Stimulated activated CD4-positive, alpha-beta T cell treated with anti-CD3 and anti-CD28 coated beads, Interleukin-2, amount 100 ng/mL, for 4 hours (primary cell): Measurements from ENCODE around the gene MAPK4.
"Not testable (repeated sequence)": the region's sequence is repeated elsewhere in the genome, so short reads cannot be mapped to it uniquely, and the experiment has no call there.

Experiments used
- DNase-seq: peaks from one replicate; pipeline ENCODE4 v3.0.0-alpha.2; 2020; ENCODE audit warnings: low read depth

MAPK4 gene

DNA sequence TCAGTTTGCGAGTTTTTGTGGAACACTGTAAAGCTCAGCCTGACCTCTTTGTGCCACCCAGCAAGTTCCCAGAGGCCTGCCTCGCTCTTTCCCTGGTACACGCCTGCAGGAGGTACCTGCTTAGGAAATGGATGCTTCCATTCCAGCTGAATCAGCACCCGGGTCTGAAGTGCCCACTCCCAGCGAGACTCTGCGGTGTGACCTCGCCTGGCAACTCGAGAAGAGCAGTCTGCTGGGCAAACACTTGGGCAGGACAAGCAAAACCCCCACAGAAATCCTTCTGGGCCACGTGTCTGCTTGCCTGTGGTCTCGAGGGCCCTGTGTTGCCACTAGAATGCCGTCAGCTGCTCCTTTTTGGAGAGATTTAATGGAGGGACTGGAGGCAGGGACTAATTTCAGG lies 127.6 kb downstream of the MAPK4 start:
- DNase-seq, result no peak

- DNase-seq, result no peak
Measured at GRCh38 chr18:50689578-50689977, 129.7 kb downstream of the MAPK4 start.

DNA sequence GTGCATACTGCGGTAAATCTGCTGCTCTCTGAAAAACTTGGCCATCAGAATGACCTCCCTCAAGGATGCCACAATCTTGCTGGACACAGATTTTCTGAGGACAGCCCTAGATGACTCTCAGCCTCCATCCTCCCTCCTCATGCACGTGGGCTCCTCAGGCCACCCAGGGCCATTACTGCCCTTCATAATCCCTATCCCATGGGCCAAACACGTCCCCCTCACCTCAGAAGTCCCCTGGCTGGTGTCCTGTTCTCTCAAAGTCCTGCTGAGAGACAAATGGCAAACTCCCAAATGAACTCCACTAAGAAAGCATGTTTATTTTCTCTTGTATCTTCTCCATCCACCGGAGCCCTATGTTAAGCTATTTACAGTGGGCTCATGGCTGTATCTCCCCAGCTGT lies 134.3 kb downstream of the MAPK4 start:
- DNase-seq, result no peak

DNA sequence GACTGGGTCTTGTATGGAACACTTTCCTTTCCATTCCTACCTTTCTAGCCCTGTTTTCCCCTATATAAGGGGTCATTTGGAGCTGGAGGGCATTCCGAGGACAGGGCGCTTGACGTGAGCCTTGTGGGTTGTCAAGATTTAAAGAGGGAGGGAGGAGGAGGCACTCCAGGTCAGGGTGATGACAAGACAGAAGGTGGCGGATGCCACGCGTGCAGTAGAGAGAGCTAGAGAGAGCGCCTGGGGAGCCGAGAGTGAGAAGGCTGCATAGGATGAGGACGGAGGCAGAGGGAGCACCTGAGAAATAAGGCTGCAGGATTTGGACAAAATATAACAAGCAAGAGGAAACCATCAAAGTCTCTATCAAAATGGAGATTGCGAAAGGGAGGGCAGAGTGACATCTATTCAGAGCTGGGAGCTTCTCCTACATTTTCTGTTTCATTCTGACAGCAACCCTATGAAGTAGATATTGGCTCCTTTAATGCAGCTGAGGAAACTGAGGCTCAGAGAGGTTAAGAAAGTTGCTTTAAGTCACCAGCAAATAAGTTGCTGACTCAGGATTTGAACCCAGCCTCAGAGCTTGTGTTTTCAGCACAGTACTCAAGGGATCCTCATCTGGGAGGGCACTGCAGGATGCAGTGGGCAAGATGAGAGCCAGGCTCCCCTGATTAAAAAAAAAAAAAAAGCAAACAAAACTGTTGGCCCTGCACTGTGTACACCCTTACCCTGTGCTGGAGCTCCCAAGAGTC lies 135.7 kb downstream of the MAPK4 start:
- no peak for DNase-seq

DNA sequence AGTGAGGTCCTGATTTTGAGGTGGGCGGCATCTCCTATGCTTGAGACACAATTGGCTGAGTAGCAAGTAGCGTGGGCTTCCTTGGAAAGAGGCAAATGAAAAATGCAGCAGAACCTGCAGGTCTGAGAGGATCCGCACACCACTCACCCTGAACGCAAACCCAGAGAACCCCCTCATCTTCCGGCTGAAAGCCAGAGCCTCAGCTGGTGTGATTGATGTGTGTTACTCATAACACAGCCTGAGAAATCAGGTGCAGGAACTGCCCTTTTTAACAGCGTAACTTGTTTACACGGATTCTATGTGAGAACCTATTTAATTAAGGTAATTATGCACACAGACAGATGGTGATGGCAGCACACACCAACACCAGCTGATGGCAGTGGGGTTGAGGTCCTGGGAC lies 136.5 kb downstream of the MAPK4 start:
- DNase-seq, result no peak

GRCh38 chr18:50696929-50697328 lies 137.0 kb downstream of the MAPK4 start:
- DNase-seq, result no peak

DNA sequence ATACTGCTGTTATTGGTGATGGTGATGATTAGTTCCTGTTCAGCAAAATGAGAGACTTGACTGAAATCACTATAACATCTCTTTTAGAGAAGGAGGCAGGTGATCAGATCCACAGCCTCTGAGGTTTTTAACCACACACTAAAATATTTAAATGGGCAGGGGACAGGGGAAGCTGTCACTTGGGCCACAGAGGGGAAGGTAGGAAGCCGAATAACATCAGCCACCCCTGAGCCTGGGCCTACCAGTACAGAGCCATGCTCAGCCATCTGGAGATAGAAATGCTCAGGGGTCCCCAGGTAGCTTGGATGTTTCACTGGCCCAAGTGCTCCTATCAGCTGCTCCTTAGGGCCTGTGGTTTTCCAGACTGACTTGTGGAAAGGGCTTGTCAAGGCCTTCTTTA lies 137.6 kb downstream of the MAPK4 start:
- no peak for DNase-seq

DNA sequence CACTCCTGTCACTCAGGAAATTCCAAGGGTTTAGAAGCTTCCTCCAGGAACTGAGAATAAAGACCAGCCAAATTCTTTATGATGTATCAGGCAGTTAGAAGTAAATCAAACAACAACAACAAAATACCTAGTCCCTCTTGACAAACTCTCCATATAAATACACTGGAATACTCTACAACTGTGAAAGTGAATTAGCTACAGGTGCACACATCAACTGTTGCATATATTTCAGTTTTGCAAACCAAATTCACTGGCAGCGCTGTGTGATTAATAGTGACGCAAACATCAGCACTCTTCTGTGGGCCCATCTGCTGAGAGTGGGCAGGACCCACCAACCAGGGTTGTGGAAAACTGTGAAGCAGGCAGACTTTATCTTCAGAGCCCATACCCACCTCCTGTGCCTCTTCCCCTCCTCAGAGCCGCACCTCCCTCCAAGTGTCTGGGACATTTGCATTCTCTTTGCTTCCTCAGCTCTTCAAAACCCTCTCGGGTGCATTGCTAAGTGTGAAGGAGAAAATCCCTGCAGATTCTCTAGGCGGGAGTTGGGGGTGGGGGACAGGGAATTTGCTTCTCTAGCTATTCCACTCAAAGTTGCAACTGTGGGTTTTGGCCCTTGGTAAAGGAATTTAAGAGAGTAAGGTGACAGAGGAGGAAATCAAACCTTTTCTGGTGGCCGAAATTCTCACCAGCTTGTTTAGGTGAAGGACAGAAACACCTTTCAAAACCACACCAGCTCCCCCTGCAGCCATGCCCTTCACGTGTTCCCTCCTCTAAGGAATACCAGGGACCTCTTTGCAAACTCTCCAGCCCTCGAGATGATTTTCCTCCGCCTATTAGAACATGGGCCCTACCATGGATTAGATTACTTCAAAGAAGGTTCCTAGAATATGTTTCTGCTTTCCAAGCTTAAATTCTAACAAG lies 140.6 kb downstream of the MAPK4 start:
- no peak for DNase-seq

DNA sequence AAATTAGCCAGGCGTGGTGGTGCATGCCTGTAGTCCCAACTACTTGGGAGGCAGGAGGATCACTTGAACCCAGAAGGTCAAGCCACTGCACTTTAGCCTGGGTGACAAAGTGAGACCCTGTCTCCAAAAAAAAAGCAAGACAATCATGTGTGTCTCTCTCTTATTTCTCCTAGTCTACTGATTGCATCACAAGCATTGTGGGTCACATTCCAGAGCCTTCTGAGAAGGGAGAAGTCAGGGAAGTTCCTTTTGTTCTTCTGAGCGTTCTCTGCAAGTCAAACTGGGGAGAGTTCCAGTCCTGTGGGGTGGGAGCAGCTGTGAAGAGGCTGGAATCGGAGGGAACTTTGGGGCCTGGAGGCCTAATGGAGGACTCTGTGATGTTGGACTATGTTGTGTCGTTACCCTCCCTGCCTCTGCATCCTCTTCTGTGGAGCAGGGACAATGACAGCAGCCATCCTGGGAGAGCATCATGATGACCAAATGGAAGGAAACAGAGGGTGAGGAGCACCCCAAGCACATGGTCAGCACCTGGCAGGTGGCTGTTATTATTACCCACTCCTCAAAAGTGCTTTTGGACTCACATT lies 144.6 kb downstream of the MAPK4 start:
- DNase-seq, result no peak

DNA sequence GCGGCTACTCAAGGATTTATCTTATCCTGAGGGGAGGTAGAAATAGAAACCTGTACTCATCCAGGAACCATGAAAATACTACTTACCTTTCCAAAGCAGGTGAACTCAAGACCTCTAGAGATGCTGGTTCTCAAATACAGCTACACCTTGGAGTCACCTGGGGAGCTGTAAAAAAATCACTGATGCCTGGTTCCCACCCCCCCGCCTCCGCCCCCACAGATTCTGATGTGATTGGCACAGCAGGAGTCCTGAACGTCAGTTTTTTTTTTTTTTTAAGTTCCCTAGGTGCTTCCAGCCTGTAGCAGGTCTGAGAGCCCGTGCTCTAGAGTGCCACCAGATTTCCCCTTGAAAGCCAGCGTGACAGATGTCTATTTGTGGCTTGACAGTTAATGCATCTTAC lies 146.3 kb downstream of the MAPK4 start:
- no peak for DNase-seq

- no peak for DNase-seq
Measured at GRCh38 chr18:50706651-50707050, 146.8 kb downstream of the MAPK4 start.

DNA sequence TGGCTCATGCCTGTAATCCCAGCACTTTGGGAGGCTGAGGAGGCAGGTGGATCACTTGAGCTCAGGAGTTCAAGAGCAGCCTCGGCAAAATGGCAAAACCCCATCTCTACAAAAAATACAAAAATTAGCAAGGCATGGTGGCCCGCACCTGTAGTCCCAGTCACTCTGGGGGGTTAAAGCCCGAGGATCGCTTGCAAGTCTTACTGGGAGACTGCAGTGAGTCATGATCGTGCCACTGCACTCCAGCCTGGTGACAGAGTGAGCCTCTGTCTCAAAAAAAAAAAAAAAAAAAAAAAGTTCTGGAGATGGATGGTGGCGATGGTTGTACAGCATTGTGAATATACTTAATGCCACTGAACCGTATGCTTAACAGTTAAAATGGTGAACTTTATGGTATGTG lies 147.4 kb downstream of the MAPK4 start:
- not testable (repeated sequence) for DNase-seq

DNA sequence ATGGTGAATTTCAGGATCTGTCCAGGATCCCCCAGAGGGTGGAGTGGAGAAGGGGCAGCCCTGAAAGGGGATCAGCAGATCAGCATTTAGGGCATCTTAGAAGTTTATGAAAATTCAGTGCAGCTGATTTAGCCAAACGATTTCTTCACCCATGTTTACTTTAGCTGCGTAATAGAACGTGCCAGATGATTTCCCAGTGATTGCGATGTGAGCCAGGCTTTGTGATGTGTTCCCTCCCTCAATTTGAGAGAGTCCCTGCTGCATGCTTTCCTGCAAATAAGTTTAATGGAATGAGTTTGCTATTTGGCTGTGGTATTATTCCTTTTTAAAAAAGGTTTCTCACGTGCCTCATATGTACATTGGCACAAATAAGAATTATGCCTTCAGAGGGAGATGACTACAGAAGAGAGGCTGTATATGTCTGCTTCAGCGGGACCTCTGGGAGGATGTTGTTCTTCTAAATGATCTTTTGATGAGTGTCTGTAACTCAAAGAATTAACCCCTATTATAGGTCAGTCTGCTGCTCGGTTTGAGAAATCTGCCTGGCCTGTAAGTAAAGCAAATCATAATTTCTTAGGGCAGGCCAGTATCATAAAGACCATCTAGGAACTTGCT lies 148.1 kb downstream of the MAPK4 start:
- DNase-seq, result no peak

DNA sequence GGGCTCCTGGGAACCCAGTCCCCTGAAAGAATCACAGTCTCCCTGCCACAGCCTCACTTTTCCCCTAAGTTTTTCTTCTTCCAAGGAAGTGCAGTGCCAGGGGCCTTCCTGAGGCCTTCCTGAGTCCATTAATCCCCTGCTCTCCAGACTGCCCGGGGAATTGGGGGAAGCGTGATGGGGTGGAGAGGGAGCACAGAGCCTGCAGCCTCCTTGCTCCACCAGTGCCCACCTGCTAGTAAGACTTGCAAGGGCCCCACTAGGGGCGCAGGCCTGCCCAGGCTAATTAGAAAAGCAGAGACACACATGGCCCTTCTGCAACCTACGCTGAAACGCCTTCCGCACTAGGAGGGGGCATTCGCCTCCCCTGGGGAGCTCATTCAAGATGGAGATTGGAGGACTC lies 149.3 kb downstream of the MAPK4 start:
- DNase-seq, result no peak

DNA sequence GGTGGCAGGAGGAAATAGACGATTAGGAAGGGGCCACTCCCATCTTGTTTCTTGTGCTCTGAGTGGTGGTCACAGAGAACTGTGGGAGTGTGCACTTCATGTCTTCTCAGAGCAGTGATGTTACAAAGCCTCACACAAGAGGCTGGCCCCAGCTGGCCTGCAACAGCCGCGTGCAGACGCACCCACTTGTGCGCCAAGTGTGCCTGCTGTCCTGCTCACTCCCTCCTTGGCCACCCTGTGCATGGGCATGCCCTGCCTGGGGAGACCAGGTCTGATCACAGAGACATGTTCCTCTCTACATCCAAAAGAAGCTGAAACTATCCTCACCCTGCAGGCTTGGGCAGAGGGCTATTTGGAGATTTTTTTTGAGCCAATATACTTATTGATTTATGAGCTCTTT lies 151.5 kb downstream of the MAPK4 start:
- DNase-seq, result no peak

GRCh38 chr18:50715919-50716318 lies 156.0 kb downstream of the MAPK4 start:
- DNase-seq, result no peak

DNA sequence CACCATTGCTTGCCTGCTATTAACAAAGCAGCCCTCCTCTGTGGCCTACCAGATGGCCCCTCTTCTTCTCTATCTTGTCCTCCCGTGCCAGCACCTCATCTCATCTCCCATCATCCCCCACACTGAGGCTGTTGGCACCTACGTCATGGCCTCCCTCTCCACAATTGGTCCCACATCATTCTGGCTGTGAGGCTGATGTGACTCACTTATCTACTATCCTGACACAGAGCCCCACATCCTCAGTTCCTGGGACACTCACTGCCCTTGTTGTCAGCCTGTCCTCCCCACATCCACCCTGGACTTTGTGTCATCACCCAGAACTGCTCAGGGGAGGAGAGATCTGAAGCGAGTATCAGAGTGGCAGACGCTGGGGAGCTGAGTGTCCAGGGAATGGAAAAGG lies 157.0 kb downstream of the MAPK4 start:
- DNase-seq, result no peak

DNA sequence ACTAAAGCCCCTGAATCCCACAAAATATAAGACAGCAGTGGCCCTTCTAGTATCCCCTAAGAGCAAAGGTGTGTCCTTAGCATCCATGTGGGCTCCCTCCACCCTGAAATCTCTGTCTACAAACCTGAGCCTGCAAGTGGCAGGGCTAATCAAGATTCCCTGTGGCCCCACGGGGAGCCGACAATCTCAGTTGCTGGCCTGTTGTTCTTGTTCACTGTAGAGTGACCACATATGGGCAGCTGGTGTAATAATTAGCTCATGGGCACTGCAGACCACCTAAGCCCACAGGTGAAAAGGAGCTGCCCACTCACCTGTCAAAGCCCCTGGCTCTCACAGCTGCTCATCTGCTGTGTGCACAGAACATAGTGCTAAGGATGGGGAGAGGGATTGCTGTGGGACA lies 157.7 kb downstream of the MAPK4 start:
- no peak for DNase-seq

DNA sequence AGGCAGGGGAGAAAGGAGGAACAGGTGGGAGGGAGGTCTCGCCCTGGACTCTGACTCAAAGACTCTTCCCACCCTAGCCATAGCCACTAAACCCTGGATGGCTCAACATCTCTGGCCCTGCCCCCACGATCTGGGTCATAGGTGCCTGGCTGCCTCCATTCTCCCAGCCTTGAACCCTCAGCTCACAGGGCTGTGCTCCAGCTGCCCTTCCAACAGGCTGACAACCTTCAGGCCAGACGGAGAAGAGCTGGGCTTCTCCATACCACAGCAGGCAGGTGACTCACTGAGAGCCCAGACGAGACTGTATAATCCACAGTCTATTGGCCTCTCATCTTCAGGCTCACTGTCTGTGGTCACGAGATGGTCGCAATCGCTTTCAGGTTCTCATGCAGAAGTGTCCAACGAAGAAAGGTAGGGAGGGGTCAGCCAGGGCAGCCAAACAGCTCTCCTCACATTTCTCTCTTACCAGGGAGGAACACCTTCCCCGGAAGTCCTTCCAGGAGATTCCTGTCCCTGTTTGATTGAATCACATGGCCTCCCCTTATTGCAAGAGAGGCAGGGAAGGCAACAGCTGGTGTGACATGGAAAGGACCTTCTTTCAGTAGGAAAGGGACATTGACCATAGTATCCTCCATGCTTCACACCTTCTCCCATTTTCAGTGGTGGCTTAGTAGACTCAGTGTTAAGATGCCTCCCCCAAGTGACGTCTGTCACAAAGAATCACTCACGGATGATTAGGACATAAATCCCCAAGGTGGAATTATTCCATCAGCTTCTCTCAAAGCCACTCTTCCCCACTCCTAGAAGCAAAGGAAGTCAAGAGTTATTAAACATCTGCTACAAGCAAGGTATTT lies 159.8 kb downstream of the MAPK4 start:
- no peak for DNase-seq

DNA sequence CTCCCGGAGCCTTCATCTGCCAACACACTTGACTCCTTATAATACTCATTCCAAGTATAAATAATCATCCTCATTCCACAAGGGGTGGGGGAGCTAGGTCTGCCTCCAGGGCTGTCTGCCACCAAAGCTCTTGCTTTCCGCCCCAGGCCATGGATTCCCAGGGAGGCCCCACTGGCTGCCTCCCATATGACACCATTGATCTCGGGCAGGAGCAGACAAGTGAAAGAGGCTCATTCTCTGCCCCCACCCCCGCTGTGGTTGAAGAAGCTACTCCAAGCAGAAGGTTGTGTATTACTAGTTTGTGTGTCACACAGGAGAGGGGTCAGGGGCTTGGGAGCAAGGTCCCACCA lies 160.4 kb downstream of the MAPK4 start:
- DNase-seq, result no peak

GRCh38 chr18:50721006-50721405 lies 161.1 kb downstream of the MAPK4 start:
- DNase-seq, result no peak
